ENCODE results near the gene CELF1. TPM values are rescaled to one million over a fixed set of nuclear protein-coding genes. Genes with fewer than 3 reads are reported as not detected.

CELF1 gene
- total and polyA plus RNA-seq, 9 of the 15 experiments (the other 6 are each of a cell fraction or from before 2014, with no cell fraction given): 11.3 to 142 (median 77.4) TPM

DNA sequence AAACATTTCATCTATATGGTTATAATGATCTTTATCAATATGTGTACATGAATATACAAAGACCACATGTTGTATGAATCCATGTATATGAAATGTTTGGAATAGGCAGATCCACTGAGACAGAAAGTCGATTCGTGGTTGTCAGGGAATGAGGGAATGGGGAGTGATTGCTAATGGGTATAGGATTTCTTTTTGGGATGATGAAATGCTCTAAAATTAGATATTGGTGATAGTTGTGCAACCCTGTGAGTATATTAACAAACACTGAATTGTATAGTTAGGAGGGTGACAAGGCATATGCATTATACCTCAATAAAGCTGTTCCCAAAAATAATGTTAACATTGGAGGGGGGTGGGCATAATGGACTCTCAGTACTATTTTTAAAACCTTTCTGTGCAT, 7.5 kb upstream of the CELF1 start:
- in situ Hi-C loops (cut with MboI) (no loop called here), intact Hi-C loops (cut with micrococcal nuclease) (no loop called here)
- no TSS peak for BruUV-seq (replicated peaks)
- no peak overlapping the region for H2AFZ ChIP-seq (ENCODE audit: low read depth, low read length)
- no peaks in the 10 kb centered on the region for H3K9me1 ChIP-seq (ENCODE audit: control insufficient read depth, insufficient read depth, low read length)
- no peak overlapping the region for H3K27ac ChIP-seq (ENCODE audit: extremely low read depth, low read depth, low read length)
- ChIA-PET POLR2A (interaction anchor here (0.8 to 0.9 kb wide), 2 partner anchors 12 to 31 kb away, joined by 3 read pairs; no protein-coding TSS in a partner anchor), CTCF (ENCODE audit: low intra/inter-chr PET ratio) (no interaction called here)
- H4K20me1 ChIP-seq (replicated peaks; ENCODE audit: control insufficient read depth, insufficient read depth, low read length): no peaks in the 10 kb centered on the region
- FAIRE-seq (no peak), ATAC-seq (no peak), DNase-seq (ENCODE audit: extremely low read depth in 1 of 4, low spot score in 3 of 4) (no peak)
- peaks cover 10 to 28% of the 10 kb centered on the region in 2 experiments; a peak in 4 of 5 replicates for H3K4me1 ChIP-seq (replicated peaks in 1 of 2; ENCODE audit: control insufficient read depth in 2 of 2, insufficient read depth in 2 of 2, low read length in 2 of 2)
- TF ChIP-seq C11orf30 (IDR thresholded peaks at IDR 0.05; ENCODE audit: low read depth): no peak
- TF ChIP-seq, protein P1, sequence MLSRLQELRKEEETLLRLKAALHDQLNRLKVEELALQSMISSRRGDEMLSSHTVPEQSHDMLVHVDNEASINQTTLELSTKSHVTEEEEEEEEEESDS (CRISPR knock-in tag; IDR thresholded peaks at IDR 0.05): no peak
- no peak for TF ChIP-seq NFYB (IDR thresholded peaks at IDR 0.05; ENCODE audit: extremely low read depth, insufficient read length)
- TF ChIP-seq MCM3 (IDR thresholded peaks at IDR 0.05): no peak
- TF ChIP-seq CEBPG (CRISPR knock-in tag; IDR thresholded peaks at IDR 0.05): no peak
- peak; percentile 24 to 58; a peak in 1 of 4 replicates for TF ChIP-seq CEBPG (tag; conservative IDR thresholded peaks at IDR 0.05 in 1 of 2, IDR thresholded peaks at IDR 0.05 in 1 of 2)
- peak; percentile 55 for TF ChIP-seq CEBPB (tag; IDR thresholded peaks at IDR 0.05)
- TF ChIP-seq, protein P2, sequence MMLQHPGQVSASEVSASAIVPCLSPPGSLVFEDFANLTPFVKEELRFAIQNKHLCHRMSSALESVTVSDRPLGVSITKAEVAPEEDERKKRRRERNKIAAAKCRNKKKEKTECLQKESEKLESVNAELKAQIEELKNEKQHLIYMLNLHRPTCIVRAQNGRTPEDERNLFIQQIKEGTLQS (IDR thresholded peaks at IDR 0.05): peak; percentile 21; the same call in 1 of the 2 replicates
- TF ChIP-seq, protein P2 (CRISPR knock-in tag; conservative IDR thresholded peaks at IDR 0.05): no peak
- no peak for TF ChIP-seq CHD2 (IDR thresholded peaks at IDR 0.05; ENCODE audit: low read depth, low read length)
- TF ChIP-seq ZNF77 (CRISPR knock-in tag; IDR thresholded peaks at IDR 0.05): no peak
- TF ChIP-seq SMARCE1 (IDR thresholded peaks at IDR 0.05): no peak
- H3K27me3 ChIP-seq (ENCODE audit: control insufficient read depth in 2 of 2, insufficient read depth in 2 of 2, low read length in 2 of 2): no peaks in the 10 kb centered on the region
- H3K4me3 ChIP-seq: no peak overlapping the region
- no peaks in the 10 kb centered on the region for H3K36me3 ChIP-seq (ENCODE audit: control insufficient read depth, insufficient read depth, low read length)
- no peak overlapping the region for H3K9ac ChIP-seq (ENCODE audit: insufficient read depth in 1 of 2, low read depth in 2 of 2, low read length in 2 of 2)
- no peak overlapping the region for H3K4me2 ChIP-seq (ENCODE audit: insufficient read depth, low read length)
- 87% methylated on average over 2 of the region's 2 CpGs for WGBS (ENCODE audit: insufficient coverage, low coverage, missing lambda C conversion rate)
- H3K9me3 ChIP-seq (replicated peaks; ENCODE audit: control insufficient read depth, insufficient read depth, low read depth, low read length): no peaks in the 10 kb centered on the region
- peaks cover 9% of the 10 kb centered on the region; the same call in 2 of the 3 replicates for H3K79me2 ChIP-seq (ENCODE audit: control insufficient read depth, insufficient read depth, low read length)
